NCI-H2081 (cell line): Measurements from ENCODE around the gene SHROOM1.

Experiments used
- DNase-seq, 2 experiments: peaks; one replicate each; lab custom pipeline; 2025; lab: John Stamatoyannopoulos, UW

The SHROOM1 gene

GRCh38 chr5:132824426-132824825 is 6.0 kb downstream of the SHROOM1 start:
- DNase-seq, result no peak

- DNase-seq, result no peak
Measured at GRCh38 chr5:132823481-132824050, 6.9 kb downstream of the SHROOM1 start.

GRCh38 chr5:132822650-132823480 is 7.6 kb downstream of the SHROOM1 start:
- DNase-seq, result no peak

- no peak for DNase-seq
Measured at GRCh38 chr5:132821791-132822190, 8.7 kb downstream of the SHROOM1 start.

GRCh38 chr5:132821350-132821749 is 9.1 kb downstream of the SHROOM1 start:
- DNase-seq, result no peak

GRCh38 chr5:132820162-132820754 is 10.2 kb downstream of the SHROOM1 start:
- peak; percentile 64 to 77 for DNase-seq

GRCh38 chr5:132819468-132819867 is 11.0 kb downstream of the SHROOM1 start:
- no peak for DNase-seq

GRCh38 chr5:132817011-132817410 is 13.4 kb downstream of the SHROOM1 start:
- DNase-seq, result no peak

- DNase-seq, result no peak
Measured at GRCh38 chr5:132816554-132816953, 13.9 kb downstream of the SHROOM1 start.

- DNase-seq, result no peak
Measured at GRCh38 chr5:132816083-132816482, 14.4 kb downstream of the SHROOM1 start.

- DNase-seq, result no peak
Measured at GRCh38 chr5:132815454-132815853, 15.0 kb downstream of the SHROOM1 start.

GRCh38 chr5:132814503-132815294 is 15.7 kb downstream of the SHROOM1 start:
- no peak for DNase-seq

- peak; percentile 24 to 30 for DNase-seq
Measured at GRCh38 chr5:132813599-132814502, 16.6 kb downstream of the SHROOM1 start.

- peak; percentile 20 to 49 for DNase-seq
Measured at GRCh38 chr5:132812781-132813598, 17.5 kb downstream of the SHROOM1 start, which contains the start of gene SOWAHA. SOWAHA (plus strand) TSS chr5:132813302; CDS start chr5:132813622, 320 bp downstream.

GRCh38 chr5:132812123-132812765 is 18.2 kb downstream of the SHROOM1 start:
- no peak for DNase-seq

- DNase-seq, result no peak
Measured at GRCh38 chr5:132810605-132811004, 19.8 kb downstream of the SHROOM1 start.

GRCh38 chr5:132808866-132809265 is 21.6 kb downstream of the SHROOM1 start:
- DNase-seq, result no peak

GRCh38 chr5:132808448-132808847 is 22.0 kb downstream of the SHROOM1 start:
- no peak for DNase-seq

- no peak for DNase-seq
Measured at GRCh38 chr5:132807163-132807838, 23.1 kb downstream of the SHROOM1 start.
